Uterus (tissue), 4 donors: ENCODE data around the gene NEDD4L. TPM values are rescaled to one million over a fixed set of nuclear protein-coding genes. Genes with fewer than 3 reads are reported as not detected.

Source experiments
- DNase-seq, 2 donors: peaks; one replicate each; pipeline ENCODE4 v3.0.0-alpha.2; 2019 to 2020
- H3K27ac ChIP-seq, 2 donors: fragments of 200-600 bp; sonication (generic); 1 replicate in 1 of 2; 2 replicates in 1 of 2; pipeline ENCODE4 v1.5.1; 2016 to 2018
- H3K27me3 ChIP-seq, 2 donors: fragments of 200-600 bp; sonication (generic); one replicate each; pipeline ENCODE4 v1.5.1; 2018 to 2019; ENCODE audit warnings: control low read depth in 1 of 2
- H3K36me3 ChIP-seq, 2 donors: fragments of 200-600 bp; sonication (generic); one replicate each; pipeline ENCODE4 v1.5.1; 2019; ENCODE audit warnings: control low read depth in 1 of 2
- H3K4me1 ChIP-seq, 2 donors: fragments of 200-600 bp; sonication (generic); one replicate each; pipeline ENCODE4 v1.5.1; 2018 to 2019; ENCODE audit warnings: control low read depth in 1 of 2
- H3K4me3 ChIP-seq, 2 donors: fragments of 200-600 bp; sonication (generic); 1 replicate in 1 of 2; 2 replicates in 1 of 2; pipeline ENCODE4 v1.5.1; 2018 to 2019; ENCODE audit warnings: mild to moderate bottlenecking in 1 of 2
- H3K9me3 ChIP-seq, 2 donors: fragments of 200-600 bp; sonication (generic); one replicate each; pipeline ENCODE4 v1.5.1; 2019; ENCODE audit warnings: control low read depth in 1 of 2
- POLR2A ChIP-seq, 2 donors: fragments of 450-650 bp; IDR thresholded peaks; one replicate each; pipeline ENCODE4 v1.6.1; 2016; ENCODE audit warnings: antibody characterized with exemption in 2 of 2, mild to moderate bottlenecking in 1 of 2, moderate library complexity in 1 of 2
- intact Hi-C: fragments of 100-400 bp; cut with DNase I; formaldehyde crosslinking; loops from one replicate; pipeline ENCODE4 v1.15.1; 2023; ENCODE audit warnings: low total_unique reads
- total RNA-seq, 4 donors: library from RNA; depleted of rRNA in 3 of 4; stranded (reverse); fragments of >200 nt in 3 of 4; gene quantifications; one replicate each; pipeline versions ENCODE4 v1.1.0 to v1.2.4, GENCODE V29; 2014 to 2023
- TF ChIP-seq, protein P1 (sequence below), 4 experiments: fragments of 200-600 bp in 2 of 4; fragments of 450-650 bp in 2 of 4; sonication (generic) in 2 of 4; IDR thresholded peaks; one replicate each; pipeline ENCODE4 v1.5.1; 2016 to 2019; ENCODE audit warnings: antibody characterized with exemption in 4 of 4, mild to moderate bottlenecking in 2 of 4, moderate library complexity in 1 of 4
- donor health status: DM: yes; HTN: yes; CAD: no.

NEDD4L gene
- total RNA-seq, 4 donors from 2014 or later, result 6.2 to 45.9 (median 32.3) TPM

DNA sequence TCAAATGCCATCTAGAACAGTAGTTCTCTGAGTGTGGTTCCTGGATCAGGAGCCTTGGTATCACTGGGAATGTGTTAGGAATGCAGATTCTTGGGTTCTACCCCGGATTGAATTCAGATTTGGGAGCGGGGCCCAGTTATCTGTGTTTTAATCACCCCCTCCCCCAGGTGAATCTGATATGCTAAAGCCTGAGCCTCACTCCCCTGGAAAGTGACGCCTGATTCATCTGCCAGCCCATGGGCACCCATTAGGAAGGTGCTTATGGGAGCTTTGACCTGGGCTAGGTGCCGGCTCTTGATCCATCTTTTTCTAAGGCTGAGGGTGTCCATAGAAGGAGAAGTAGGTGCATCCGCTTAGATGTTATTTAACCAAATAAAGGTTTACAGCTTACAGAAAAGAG lies 199.4 kb downstream of the NEDD4L start:
- Histone ChIP-seq H3K27me3 (no peaks in the 10 kb centered on the region), H3K4me3 (no peak overlapping the region), H3K4me1 (no peaks in the 10 kb centered on the region), H3K27ac (no peak overlapping the region), H3K9me3 (no peaks in the 10 kb centered on the region), H3K36me3 (no peaks in the 10 kb centered on the region)
- intact Hi-C loops, result no loop called here
- no peak for DNase-seq
- TF ChIP-seq, protein P1, sequence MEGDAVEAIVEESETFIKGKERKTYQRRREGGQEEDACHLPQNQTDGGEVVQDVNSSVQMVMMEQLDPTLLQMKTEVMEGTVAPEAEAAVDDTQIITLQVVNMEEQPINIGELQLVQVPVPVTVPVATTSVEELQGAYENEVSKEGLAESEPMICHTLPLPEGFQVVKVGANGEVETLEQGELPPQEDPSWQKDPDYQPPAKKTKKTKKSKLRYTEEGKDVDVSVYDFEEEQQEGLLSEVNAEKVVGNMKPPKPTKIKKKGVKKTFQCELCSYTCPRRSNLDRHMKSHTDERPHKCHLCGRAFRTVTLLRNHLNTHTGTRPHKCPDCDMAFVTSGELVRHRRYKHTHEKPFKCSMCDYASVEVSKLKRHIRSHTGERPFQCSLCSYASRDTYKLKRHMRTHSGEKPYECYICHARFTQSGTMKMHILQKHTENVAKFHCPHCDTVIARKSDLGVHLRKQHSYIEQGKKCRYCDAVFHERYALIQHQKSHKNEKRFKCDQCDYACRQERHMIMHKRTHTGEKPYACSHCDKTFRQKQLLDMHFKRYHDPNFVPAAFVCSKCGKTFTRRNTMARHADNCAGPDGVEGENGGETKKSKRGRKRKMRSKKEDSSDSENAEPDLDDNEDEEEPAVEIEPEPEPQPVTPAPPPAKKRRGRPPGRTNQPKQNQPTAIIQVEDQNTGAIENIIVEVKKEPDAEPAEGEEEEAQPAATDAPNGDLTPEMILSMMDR (IDR thresholded peaks at IDR 0.05), result no peak
- no peak for TF ChIP-seq POLR2A (IDR thresholded peaks at IDR 0.05)

DNA sequence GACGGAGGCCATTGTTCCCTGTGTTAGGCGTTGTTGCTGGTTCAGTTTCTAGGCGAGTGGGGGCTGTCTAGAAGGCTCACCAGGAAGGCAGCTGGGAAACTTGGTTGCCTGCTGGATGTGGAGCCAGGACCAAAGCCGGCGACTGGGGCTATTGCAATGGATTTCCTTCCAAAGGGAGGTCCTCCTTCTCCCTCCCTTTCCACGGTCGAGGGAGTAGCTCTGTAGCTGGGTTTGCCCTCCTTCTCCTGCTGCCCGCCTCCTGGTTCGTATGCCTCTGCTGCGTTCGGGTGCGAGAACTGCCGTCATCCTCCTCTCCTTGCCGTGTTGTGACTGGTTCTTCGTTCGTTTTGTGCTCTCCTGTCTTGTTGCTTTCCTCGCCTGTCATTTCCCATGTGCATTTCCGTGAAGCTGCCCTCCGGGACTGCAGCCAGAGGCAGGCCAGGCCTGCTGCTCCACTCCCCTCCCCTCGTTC lies 203.4 kb downstream of the NEDD4L start:
- Histone ChIP-seq H3K27ac (peak overlapping the region; percentile 48 to 59), H3K4me3 (peak overlapping the region; percentile 1 to 12), H3K4me1 (no peaks in the 10 kb centered on the region), H3K9me3 (no peaks in the 10 kb centered on the region), H3K36me3 (no peaks in the 10 kb centered on the region), H3K27me3 (no peaks in the 10 kb centered on the region)
- TF ChIP-seq, protein P1 (IDR thresholded peaks at IDR 0.05), result no peak
- no peak for TF ChIP-seq POLR2A (IDR thresholded peaks at IDR 0.05)
- intact Hi-C loops, result no loop called here
- no peak for DNase-seq

DNA sequence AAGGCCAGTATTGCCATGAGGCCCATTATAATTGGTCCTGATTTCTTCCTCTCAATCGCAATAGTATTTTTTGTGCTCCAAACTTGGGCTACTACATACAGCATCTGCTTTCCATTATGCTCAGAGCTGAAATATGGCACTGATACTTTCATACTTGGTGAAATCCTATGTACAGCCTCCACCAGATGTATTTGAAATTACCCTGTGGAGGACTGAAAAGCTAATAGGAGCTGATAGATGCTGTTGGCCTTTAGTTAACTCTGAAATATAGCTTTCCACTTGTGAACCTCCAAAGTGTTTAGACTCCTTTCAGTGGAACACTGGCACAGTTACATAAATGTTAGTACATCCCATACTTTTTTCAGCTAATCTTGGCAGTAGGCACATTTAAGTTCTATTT lies 205.7 kb downstream of the NEDD4L start:
- no peaks in the 10 kb centered on the region for H3K36me3 ChIP-seq
- no peak for TF ChIP-seq POLR2A (IDR thresholded peaks at IDR 0.05)
- TF ChIP-seq, protein P1 (IDR thresholded peaks at IDR 0.05), result no peak
- intact Hi-C loops, result no loop called here
- no peak for DNase-seq
- no peak overlapping the region for H3K4me3 ChIP-seq
- H3K4me1 ChIP-seq, result no peaks in the 10 kb centered on the region
- H3K27me3 ChIP-seq, result no peaks in the 10 kb centered on the region
- H3K9me3 ChIP-seq, result no peaks in the 10 kb centered on the region
- no peak overlapping the region for H3K27ac ChIP-seq

DNA sequence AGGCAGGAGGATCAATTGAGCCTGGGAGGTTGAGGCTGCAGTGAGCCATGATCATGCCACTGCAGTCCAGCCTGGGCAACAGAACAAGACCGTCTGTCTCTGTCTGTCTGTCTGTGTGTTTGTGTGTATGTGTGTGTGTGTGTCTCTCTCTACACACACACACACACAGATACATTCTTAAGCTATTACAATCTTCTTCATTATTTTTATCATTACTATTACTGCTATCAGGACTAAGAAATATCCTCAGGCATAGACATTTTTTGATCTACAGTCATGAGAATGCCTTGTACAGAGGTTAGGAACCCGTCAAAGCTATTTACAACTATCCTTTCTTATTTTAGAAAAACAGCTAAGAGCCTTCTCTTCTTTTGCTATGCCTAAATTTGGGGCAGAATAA lies 207.4 kb downstream of the NEDD4L start:
- TF ChIP-seq POLR2A (IDR thresholded peaks at IDR 0.05), result no peak
- no peak for DNase-seq
- H3K27ac ChIP-seq, result no peak overlapping the region
- H3K4me1 ChIP-seq, result no peaks in the 10 kb centered on the region
- H3K9me3 ChIP-seq, result no peaks in the 10 kb centered on the region
- no peak overlapping the region for H3K4me3 ChIP-seq
- no peaks in the 10 kb centered on the region for H3K36me3 ChIP-seq
- intact Hi-C loops, result no loop called here
- no peaks in the 10 kb centered on the region for H3K27me3 ChIP-seq

DNA sequence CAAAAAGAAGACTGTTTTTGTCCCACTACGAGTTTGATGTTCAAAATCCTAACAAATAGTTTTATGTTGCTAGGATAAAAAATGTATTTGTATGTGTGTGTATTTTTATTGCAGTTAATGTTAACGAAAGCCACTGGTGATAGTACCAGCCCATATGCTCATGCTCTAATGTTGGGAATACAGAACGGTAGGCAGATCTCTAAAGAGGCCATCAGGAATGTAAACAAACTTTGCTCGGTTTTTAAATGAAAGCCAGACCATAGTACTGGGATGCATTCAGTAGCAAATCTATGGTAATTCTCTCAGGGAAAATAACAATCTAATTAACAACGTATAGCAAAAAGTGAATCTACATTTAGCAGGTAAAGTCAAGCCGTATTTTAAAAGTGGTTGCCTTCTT lies 208.1 kb downstream of the NEDD4L start:
- Histone ChIP-seq H3K9me3 (no peaks in the 10 kb centered on the region), H3K36me3 (no peaks in the 10 kb centered on the region), H3K4me3 (no peak overlapping the region), H3K27me3 (no peaks in the 10 kb centered on the region), H3K27ac (no peak overlapping the region), H3K4me1 (no peaks in the 10 kb centered on the region)
- intact Hi-C loops, result no loop called here
- no peak for DNase-seq
- TF ChIP-seq, protein P1 (IDR thresholded peaks at IDR 0.05), result no peak
- no peak for TF ChIP-seq POLR2A (IDR thresholded peaks at IDR 0.05)

DNA sequence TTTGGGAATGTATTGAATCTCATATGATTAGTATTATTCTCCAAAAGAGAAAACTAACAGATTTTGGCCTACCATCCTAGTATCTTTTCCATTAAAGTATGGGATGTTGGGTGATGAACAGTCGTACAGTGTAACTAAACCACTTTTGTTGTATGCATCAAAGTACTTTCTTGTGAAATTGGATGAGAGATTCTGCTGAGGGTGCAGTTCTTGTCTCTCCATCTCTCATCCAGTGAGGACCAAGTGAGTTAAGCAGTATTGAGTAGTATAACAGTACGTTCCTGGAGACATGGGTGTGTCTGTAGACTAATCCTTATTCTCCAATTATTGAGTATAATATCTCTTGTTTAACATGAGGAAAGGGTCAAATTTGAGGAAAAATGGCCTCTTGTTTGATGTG lies 209.3 kb downstream of the NEDD4L start:
- Histone ChIP-seq H3K9me3 (no peaks in the 10 kb centered on the region), H3K27me3 (no peaks in the 10 kb centered on the region), H3K36me3 (no peaks in the 10 kb centered on the region), H3K27ac (no peak overlapping the region), H3K4me3 (no peak overlapping the region), H3K4me1 (no peaks in the 10 kb centered on the region)
- intact Hi-C loops, result no loop called here
- DNase-seq, result no peak
- TF ChIP-seq POLR2A (IDR thresholded peaks at IDR 0.05), result no peak
- TF ChIP-seq, protein P1 (IDR thresholded peaks at IDR 0.05), result no peak
